Stimulated activated CD4-positive, alpha-beta T cell treated with anti-CD3 and anti-CD28 coated beads, Interleukin-12 subunit alpha, Interleukin-12 subunit beta, amount 100 ng/mL, for 24 hours (primary cell): ENCODE measurements around the gene NTNG2.
"Not testable (repeated sequence)": the region's sequence is repeated elsewhere in the genome, so short reads cannot be mapped to it uniquely, and the experiment has no call there.

ENCODE experiments used
- DNase-seq, 2 experiments: peaks; one replicate each; pipeline ENCODE4 v3.0.0-alpha.2; 2020; ENCODE audit warnings: low read depth in 2 of 2

The NTNG2 gene, protein sequence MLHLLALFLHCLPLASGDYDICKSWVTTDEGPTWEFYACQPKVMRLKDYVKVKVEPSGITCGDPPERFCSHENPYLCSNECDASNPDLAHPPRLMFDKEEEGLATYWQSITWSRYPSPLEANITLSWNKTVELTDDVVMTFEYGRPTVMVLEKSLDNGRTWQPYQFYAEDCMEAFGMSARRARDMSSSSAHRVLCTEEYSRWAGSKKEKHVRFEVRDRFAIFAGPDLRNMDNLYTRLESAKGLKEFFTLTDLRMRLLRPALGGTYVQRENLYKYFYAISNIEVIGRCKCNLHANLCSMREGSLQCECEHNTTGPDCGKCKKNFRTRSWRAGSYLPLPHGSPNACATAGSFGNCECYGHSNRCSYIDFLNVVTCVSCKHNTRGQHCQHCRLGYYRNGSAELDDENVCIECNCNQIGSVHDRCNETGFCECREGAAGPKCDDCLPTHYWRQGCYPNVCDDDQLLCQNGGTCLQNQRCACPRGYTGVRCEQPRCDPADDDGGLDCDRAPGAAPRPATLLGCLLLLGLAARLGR

DNA sequence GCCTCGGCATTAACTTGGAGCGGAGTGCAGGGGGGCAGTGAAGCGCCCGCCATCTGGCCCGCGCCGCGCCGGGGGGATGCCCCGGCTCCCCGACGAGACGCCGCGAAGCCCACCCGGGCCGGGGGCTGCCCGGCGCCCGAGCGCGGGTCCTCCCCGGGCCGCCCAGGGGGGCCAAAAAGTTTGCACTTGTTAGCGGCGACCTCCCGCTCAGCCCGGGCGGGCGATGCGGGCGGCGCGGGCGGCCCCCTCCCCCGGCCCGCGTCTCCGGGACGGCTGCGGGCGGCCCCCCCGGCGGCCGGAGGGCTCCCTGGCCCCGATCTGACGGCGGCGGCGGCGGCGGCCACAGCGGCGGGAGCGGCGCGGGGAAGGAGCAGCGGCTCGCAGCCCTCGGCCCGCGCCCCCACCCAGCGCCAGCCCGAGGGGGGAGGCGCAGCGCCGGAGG is at the start of gene NTNG2:
Gene NTNG2, plus strand, starts transcription at position 316 of the 442 bp plus-strand sequence. CDS start 4,774 bp downstream, outside the sequence.
- DNase-seq, result no peak

DNA sequence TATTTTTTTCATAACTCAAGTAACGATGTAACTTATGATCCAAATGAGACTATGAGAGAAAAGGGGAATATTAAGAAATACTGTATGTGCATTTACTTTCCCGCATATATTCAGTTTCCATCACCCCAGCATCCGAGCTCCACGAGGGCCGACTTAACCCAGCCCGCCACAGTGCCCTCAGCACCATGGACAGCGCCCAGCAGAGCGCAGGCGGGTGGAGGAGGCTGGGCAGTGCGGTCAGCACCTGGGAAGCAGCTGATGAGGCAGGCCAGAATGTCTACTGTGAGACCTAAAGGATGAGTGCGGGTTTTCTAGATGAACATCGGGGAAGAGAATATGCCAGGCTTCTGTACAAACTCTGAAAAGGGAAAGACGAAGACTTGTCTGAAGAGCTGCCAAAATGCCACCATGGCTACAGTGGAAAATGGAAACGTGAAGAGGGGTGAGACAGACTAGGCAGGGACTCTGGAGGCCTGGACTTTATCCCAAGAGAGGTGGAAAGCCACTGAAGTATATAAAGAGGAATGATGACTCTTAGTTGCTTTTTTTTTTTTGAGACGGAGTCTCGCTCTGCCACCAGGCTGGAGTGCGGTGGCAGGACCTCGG is 47.7 kb upstream of the NTNG2 start:
- DNase-seq, result peak in 1 of 2 experiments; percentile 9

DNA sequence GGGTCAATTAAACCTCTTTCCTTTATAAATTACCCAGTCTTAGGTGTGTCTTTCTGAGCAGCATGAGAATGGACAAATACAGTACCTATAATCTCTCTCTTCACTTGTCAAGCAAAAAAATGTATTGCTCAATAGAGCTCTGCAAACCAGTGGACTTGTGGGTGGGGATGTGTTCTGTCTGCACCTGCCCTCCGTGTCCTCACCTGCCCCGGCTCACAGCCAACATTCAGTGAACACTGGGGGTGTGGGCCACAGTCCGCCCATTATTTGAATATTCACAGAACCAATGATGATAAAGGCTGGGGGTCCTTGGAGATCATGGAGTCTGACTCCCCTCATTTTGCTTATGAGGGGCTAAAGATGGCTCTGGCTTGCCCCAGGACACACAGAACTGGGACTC is 45.3 kb upstream of the NTNG2 start:
- no peak for DNase-seq

DNA sequence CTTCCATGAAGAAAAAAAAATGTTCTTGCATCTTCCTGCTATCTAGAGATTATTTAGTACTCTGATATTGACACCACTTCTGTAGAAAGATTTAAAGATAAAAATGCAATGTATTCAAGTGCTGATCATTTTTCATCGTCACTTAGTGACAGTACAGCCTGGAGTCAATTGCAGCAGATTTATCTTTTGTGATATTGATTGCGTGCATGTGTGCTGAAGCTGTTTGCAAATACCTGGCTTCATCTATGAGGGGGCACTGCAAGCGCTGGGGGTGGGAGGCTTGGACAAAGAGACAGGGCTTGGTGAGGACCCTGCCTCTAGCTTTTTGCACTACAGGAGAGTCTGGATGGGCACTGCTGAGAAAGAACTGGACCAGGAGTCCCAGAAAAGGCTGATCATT is 44.2 kb upstream of the NTNG2 start:
- no peak for DNase-seq

DNA sequence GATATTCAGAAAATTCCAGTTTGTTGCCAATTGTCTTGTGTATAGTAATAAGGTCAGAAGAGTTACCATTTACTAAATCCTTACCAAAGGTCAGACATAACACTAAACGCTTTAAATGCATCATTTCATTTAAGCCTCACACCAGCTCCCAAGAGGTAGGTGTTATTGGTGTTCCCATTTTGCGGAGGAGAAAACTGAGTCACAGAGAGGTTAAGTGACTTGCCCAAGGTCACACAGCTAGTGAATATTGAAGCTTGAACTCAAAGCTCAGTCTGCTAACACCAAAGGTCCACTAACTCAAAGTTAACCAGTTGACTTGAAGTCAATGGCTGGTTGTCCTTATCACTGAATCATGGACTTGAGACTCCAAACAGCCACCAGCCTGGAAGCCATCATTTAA is 40.8 kb upstream of the NTNG2 start:
- DNase-seq, result no peak

DNA sequence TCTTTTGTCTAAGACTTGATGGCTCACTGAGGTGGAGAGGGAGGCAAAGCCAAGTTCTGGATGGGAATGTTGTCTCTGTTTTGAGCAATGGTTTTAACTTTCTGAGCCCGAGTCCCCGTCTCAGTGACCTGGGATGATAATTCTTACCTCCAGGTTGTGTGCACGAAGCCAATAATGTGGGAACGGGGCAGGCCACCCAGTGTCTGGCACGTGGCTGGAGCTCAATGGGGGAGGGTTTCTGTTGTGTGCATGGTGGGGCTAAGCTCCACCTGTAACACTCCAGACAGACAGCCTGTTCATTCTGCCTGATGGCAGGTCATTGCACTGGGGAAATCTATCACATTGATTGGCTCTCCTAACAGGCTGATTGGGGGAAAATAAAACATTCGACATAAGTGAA is 37.1 kb upstream of the NTNG2 start:
- DNase-seq, result no peak

DNA sequence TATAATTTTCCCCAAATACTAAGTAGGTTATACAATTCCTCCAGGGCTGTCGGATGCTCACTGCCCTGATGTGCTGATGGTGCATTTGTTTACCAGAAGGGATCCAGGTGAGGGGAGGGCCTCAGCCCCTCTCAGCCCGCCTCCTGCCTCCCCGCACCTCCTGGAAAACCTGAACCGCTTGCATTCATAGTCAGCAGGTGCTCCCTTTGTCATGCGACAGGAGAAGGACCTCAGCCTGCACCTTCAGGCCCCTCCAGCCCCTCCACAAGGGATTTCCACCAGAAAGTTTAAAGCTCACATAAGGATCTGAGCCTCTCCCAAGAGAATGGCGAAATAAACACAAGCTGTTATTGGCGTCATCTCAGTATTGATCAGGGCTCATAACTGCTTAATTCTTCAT is 36.5 kb upstream of the NTNG2 start:
- no peak for DNase-seq

DNA sequence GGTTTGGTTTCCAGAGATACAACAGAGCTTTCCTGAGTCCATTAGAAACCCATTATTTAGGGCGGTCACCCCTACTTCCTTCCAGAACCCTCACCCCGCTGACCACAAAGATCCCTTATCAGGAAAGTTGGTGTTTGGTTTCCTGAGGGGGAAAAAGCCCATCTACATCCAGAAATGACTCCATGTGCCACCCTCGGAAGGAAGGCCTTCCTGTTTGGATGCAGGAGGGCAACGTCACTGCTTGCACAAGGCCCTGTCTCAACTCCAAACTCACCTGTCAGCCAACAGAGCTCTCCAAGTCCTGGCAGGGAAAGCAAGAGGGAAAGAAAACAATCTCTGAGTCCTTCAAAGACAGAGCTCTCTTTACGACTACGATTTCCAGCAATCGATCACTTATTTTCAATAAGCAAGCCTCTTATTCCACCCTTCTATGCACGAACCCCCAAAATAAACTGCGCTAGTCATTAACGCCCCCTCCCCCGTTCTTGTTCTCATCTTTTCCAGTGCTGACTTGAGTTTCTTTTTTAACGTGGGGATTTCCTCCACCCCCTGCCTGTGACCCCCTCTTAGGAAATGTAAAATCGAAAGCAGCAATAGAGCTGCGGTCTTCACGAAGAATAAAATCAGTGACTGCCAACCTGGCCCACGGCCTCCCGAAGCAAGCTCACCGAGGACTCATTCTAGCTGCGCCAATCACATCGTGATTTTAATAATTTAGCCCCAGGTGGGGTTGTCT is 35.7 kb upstream of the NTNG2 start:
- DNase-seq, result peak in 1 of 2 experiments; percentile 17

DNA sequence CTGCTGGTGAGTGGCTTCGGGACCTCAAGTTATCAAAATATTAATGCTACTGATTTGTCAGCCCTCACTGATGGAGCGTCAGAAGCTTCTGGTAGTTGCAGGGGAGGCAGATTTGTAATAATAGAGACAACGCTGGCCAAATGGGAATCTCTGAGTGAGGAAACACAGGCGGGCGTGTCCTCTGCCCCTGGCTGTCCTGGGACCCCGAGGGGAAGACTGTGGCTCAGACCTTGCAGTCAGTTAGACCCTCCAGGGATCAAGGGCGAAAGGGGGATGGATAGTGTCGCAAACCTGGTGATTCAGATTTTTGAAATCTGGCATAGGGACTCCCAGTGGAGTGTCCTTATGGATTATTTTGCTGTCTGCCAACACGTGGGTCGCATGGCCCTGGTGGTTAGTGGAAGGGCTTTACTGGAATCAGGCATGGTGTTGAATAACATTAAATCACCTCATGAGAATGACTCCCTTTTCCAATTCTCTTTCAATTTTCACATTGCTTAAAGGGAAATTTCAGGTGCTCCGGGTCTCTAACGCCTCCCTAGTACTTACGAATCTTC is 35.1 kb upstream of the NTNG2 start:
- no peak for DNase-seq

DNA sequence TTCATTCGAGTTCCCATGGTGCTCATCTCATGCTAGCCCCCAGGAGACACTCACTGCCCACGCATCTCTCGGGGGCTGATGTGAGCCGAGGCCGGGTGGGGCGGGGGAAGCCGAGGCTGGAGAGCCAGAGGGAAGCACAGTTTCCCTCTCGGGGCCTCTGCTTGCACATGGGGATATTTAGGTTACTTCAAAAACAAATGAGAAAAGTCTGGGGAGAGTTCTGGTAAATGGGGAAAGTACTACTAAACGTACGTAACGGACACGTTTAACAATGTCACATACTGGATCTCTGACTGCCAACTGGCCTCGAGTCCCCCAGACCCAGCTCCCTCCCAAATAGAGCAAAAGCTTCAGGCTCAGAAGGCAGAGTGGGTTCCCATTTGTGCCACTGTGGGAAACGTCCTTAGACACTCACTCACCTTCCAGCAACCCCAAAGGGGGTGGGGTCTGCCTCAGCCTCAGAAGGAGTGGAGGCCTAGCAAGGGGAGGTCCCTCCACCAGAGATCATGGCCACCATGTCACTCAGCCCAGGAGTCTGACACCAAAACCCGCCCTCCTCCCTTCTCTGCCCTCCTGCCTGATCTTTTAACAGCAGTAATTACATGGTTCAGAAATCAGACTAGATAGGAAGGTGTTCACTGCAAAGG is 33.8 kb upstream of the NTNG2 start:
- DNase-seq, result no peak

DNA sequence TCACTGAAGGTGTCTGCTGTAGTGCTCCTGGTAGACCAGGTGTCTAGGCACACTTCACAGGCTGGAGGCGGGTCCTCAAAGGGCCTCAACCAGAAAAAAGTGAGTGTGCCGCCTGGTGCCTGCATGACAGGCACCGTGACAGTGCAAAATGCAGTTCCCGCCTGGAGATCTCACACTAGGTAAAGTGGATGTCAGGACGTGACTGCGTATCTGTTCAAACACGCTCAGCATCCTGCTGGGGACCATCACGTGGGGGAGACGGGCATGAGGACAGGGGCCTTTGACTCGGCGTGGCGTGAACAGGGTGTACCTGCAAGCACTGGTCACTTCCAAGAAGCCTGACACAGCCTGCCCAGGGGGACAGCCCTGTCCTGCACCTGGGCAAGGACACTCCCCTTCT is 32.3 kb upstream of the NTNG2 start:
- DNase-seq, result no peak

DNA sequence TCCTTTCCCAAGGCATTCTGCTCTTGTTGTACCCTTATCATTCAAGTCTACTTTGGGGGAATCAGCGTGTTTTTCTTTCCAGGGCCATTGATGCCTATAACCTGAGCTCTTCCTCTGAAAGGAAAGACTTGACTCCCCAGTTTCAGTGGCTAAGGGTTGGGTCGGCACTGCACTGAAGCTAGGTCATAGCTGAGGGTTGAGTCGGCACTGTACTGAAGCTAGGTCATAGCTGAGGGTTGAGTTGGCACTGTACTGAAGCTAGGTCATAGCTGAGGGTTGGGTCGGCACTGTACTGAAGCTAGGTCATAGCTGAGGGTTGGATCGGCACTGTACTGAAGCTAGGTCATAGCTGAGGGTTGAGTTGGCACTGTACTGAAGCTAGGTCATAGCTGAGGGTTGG is 27.8 kb upstream of the NTNG2 start:
- not testable (repeated sequence) for DNase-seq

DNA sequence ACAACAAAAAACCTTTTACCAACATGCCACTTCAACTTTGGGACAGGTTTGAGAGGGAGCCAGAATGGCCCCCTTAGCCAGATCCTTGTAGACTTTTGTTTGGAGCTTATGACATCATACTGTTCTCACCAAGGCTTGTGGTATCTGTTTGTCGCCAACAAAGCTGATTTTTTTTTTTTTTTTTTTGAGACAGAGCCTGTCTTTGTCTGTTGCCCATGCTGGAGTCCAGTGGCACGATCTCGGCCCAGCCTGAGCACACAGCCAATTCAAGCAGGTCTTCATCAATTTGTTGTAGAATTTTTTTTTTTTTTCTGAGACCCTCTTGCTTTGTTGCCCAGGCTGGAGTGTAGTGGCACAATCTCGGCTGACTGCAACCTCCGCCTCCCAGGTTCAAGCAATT is 26.4 kb upstream of the NTNG2 start:
- no peak for DNase-seq

DNA sequence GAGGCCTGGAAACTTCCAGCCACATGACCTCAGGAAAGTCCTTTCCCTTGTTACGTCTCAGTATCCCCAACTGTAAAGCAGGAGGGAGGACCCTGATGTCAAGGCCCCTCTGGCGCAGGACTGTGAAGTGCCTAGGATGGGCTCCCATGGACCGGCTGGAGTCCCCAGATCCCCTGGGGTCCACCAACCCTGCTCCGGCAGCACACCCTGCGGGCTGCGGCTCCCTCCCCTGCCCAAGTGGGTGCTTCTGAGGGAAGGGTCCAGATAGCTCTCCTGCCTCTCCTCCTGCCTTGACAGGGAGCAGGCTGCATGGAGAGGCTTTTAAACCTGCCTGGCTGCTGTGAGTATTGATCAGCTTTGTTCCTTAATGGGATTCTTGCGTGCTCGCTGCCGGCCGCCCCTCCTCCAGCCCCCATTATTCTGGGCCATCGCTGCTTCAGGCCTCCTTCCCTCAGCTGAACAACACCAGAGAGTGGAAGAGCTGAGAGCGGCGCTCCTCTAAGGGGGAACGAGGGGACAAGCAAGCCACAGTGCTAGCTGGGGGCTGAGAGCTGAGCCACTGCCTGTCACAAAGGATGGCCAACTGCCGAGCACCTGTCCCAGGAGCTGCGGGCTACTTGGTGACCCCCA is 25.6 kb upstream of the NTNG2 start:
- no peak for DNase-seq

DNA sequence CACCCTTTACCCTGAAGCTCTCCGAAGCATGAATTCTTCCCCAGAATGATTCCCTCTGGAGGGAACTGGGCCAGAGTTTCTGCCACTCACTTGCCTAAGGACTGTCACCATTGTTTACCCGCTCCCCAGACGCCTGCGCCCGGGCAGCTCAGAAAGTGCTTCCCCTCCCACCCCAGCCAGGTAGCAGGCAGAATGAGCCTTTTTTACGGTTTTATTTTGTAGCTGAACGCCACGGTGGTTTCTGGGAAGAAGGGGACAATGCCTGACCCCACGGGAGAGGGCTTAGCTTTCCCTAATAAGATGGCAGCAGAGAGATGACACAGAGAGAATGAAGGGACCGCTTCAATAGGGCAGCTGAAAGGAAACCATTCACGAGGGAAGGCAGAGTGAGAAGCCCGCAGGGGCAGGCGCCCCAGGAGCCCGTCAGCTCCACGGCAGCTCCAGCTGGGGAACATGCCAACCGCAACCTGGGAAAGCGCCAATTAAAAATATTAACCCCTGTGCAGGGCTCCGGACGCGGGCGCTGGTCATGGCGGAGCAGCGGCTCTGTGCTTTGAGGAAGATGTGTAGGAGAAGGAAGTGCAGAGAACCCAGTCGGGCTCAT is 20.4 kb upstream of the NTNG2 start:
- DNase-seq, result no peak

DNA sequence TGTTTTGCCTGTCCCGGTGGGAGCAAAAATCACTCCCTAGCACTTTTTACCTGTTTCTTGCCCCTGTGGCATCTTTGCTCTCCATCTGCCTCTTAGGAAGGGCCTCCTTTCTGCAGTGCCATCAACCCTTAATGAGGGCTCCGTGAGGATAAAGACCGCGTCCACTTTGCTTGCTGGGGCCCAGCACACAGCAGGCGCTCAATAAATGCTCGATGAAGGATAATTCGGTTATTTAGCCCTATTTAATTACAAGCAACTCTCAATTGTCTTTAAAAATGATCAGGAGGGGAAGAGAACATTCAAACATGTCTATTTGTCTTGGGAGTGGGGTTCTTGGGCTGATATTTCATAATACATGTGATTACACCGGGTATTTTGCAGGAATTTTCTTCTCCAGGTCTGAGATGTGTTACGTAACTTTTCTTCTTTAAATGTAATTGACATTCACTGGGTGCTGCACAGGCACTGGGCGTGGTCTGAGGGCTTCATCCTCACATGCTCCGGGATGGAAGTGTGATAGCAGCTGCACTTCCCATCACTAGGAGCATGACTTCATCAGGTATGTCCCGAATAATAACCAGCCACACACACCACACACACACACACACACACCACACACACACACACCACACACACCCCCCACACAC is 19.8 kb upstream of the NTNG2 start:
- DNase-seq, result no peak

DNA sequence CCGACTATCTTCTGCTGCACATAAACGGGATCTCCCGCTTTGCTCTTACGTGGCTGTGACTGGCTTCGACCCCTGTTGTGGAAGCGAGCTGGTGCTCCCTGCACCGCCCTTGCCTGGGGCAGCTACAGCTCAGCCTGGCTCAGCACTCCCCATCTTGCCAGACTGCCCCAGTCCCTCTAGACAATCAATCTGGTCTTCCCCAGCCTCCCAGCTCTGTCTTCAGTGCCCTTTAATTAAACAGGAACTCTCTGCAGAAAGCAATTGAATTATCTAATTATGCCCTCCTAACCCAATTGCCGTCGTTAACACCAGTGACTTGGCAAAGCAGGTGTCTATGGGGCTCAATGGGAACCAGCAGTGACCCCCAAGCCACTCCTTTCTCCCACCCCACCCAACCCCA is 18.9 kb upstream of the NTNG2 start:
- DNase-seq, result no peak

DNA sequence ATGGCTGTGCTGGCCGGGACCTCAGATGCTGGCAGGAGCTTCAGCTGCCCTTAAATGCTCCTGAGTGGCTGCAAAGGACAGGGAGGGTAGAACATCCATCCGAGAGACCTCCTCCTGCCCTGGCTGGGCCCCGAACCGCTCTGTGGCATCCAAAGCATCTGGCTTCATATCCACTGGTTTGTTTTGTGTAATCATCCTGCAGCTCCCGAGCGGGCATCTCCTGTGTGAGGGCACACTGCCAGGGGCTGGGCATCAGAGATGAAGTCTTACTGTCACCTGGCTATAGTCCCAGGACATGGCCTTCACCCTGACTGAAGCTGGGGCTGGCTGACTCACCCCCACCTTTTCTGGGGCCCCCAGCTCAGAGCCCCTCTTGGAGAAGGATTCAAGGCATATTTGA is 18.5 kb upstream of the NTNG2 start:
- DNase-seq, result no peak

DNA sequence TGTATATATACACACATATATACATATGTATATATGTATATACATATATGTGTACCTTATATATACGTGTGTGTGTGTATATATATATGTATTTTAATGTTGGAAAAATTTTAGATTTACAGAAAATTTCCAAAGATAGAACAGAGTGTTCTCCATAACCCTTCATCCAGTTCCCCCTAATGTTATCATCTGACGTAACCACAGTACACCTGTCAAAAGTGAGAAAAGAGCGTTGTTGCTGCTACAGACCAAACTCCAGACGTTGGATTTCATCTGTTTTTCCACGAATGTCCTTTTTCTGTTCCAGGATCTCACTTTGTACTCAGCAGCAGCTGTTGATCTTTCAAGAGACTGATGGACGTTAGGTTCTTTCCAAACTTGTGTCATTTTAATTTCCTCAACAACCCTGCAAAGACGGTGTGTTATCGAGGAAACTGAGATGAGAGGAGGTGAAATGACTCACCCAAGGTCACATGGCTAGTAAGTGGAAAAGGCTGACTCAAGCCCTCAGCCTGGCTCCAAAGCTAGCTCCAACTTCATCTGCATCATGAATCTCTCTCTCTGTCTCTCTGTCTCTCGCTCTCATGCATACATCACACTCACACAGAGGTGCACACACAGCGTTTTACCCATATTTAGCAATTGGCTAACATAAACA is 17.0 kb upstream of the NTNG2 start:
- DNase-seq, result no peak

DNA sequence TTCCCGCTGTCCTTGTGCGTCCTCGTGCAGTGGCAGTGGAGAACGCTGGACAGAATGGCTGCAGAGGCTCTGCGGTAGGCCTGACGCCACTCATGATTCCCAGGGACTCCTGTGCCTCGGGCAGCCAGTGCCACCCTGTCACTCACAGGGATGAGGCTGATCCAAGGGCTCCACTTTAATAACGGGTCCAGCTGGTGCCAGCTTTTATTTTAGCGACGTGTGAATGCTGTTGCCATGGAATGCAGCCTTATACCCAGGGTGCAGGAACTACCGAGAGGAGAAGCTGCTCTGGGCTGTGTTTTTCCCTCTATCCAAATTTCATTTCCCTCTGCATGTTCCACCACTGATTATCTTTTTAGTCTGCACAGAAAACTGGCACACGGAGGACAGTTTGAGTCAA is 15.8 kb upstream of the NTNG2 start:
- DNase-seq, result no peak
